ENCODE results near the gene SORCS3.

SORCS3 gene

GRCh38 chr10:105195831-105196230 lies 554.7 kb downstream of the SORCS3 start:
- H3K27ac ChIP-seq, result no peak overlapping the region
- H3K27me3 ChIP-seq (replicated peaks), result no peaks in the 10 kb centered on the region
- no peak for TF ChIP-seq CTCF (IDR thresholded peaks at IDR 0.05; ENCODE audit: low read depth, low read length, missing control alignments)
- no peak for DNase-seq
- no peaks in the 10 kb centered on the region for H3K36me3 ChIP-seq (replicated peaks)
- in situ Hi-C loops (cut with HindIII; ENCODE audit: low pct_ligation_motif_present, low sequenced_read_pairs), result no loop called here
- H3K4me3 ChIP-seq (ENCODE audit: low read depth, low read length), result no peak overlapping the region

GRCh38 chr10:105197598-105198364 lies 556.7 kb downstream of the SORCS3 start:
- in situ Hi-C loops (cut with HindIII; ENCODE audit: low pct_ligation_motif_present, low sequenced_read_pairs), result no loop called here
- no peaks in the 10 kb centered on the region for H3K36me3 ChIP-seq (replicated peaks)
- H3K27me3 ChIP-seq (replicated peaks), result no peaks in the 10 kb centered on the region
- H3K4me3 ChIP-seq (ENCODE audit: low read depth, low read length), result no peak overlapping the region
- TF ChIP-seq CTCF (IDR thresholded peaks at IDR 0.05; ENCODE audit: low read depth, low read length, missing control alignments), result no peak
- no peak overlapping the region for H3K27ac ChIP-seq
- DNase-seq, result no peak

GRCh38 chr10:105206616-105207015 lies 565.5 kb downstream of the SORCS3 start:
- no peak for TF ChIP-seq CTCF (IDR thresholded peaks at IDR 0.05; ENCODE audit: low read depth, low read length, missing control alignments)
- Histone ChIP-seq H3K36me3 (replicated peaks) (no peaks in the 10 kb centered on the region), H3K27ac (no peak overlapping the region), H3K27me3 (replicated peaks) (no peaks in the 10 kb centered on the region), H3K4me3 (ENCODE audit: low read depth, low read length) (no peak overlapping the region)
- in situ Hi-C loops (cut with HindIII; ENCODE audit: low pct_ligation_motif_present, low sequenced_read_pairs), result no loop called here
- DNase-seq, result no peak

GRCh38 chr10:105207476-105207995 lies 566.4 kb downstream of the SORCS3 start:
- Histone ChIP-seq H3K36me3 (replicated peaks) (no peaks in the 10 kb centered on the region), H3K27ac (no peak overlapping the region), H3K27me3 (replicated peaks) (no peaks in the 10 kb centered on the region), H3K4me3 (ENCODE audit: low read depth, low read length) (no peak overlapping the region)
- no peak for DNase-seq
- in situ Hi-C loops (cut with HindIII; ENCODE audit: low pct_ligation_motif_present, low sequenced_read_pairs), result no loop called here
- TF ChIP-seq CTCF (IDR thresholded peaks at IDR 0.05; ENCODE audit: low read depth, low read length, missing control alignments), result no peak

- DNase-seq, result no peak
- Histone ChIP-seq H3K27ac (no peak overlapping the region), H3K36me3 (replicated peaks) (no peaks in the 10 kb centered on the region), H3K27me3 (replicated peaks) (no peaks in the 10 kb centered on the region), H3K4me3 (ENCODE audit: low read depth, low read length) (no peak overlapping the region)
- no peak for TF ChIP-seq CTCF (IDR thresholded peaks at IDR 0.05; ENCODE audit: low read depth, low read length, missing control alignments)
- in situ Hi-C loops (cut with HindIII; ENCODE audit: low pct_ligation_motif_present, low sequenced_read_pairs), result no loop called here
These were observed 569.5 kb downstream of the SORCS3 start for GRCh38 chr10:105210546-105210945.

- H3K4me3 ChIP-seq (ENCODE audit: low read depth, low read length), result no peak overlapping the region
These were observed 596.6 kb downstream of the SORCS3 start for GRCh38 chr10:105237685-105238084.

More at GRCh38 chr10:105237685-105238084, 596.6 kb downstream of the SORCS3 start:
- TF ChIP-seq CTCF (IDR thresholded peaks at IDR 0.05; ENCODE audit: low read depth, low read length, missing control alignments), result no peak
- no peak for DNase-seq
- H3K36me3 ChIP-seq (replicated peaks), result no peaks in the 10 kb centered on the region
- in situ Hi-C loops (cut with HindIII; ENCODE audit: low pct_ligation_motif_present, low sequenced_read_pairs), result no loop called here
- H3K27ac ChIP-seq, result no peak overlapping the region
- no peaks in the 10 kb centered on the region for H3K27me3 ChIP-seq (replicated peaks)

All from brain microvascular endothelial cell (primary cell).